ENCODE results near the gene WFDC5.

DNA sequence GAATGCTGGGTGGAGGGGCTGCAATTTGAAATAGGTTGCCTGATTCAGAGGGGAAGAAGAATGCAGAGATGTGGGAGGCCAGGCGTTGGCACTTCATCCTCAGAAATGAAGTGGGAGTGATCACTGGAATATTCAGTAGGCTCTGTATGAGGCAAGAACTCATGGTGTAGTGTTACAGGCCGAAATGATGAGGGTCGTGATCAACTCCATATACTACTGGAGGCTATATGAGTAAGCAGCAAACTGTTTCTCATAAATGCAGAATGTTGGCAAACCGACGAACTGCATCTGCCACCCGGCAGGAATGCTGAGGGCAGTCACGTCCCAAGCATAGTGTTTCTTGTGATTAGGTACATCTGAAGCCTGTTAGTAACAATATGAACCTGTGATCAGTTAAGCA lies 26.7 kb downstream of the WFDC5 start:
- no peak for TF ChIP-seq POLR2A (IDR thresholded peaks at IDR 0.05)
- TF ChIP-seq, protein P1, sequence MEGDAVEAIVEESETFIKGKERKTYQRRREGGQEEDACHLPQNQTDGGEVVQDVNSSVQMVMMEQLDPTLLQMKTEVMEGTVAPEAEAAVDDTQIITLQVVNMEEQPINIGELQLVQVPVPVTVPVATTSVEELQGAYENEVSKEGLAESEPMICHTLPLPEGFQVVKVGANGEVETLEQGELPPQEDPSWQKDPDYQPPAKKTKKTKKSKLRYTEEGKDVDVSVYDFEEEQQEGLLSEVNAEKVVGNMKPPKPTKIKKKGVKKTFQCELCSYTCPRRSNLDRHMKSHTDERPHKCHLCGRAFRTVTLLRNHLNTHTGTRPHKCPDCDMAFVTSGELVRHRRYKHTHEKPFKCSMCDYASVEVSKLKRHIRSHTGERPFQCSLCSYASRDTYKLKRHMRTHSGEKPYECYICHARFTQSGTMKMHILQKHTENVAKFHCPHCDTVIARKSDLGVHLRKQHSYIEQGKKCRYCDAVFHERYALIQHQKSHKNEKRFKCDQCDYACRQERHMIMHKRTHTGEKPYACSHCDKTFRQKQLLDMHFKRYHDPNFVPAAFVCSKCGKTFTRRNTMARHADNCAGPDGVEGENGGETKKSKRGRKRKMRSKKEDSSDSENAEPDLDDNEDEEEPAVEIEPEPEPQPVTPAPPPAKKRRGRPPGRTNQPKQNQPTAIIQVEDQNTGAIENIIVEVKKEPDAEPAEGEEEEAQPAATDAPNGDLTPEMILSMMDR (IDR thresholded peaks at IDR 0.05): no peak

Measured in lower leg skin (tissue), 3 donors.